Stimulated activated CD8-positive, alpha-beta memory T cell treated with anti-CD3 and anti-CD28 coated beads, Interleukin-12 subunit alpha, Interleukin-12 subunit beta, amount 100 ng/mL, for 1 hour (primary cell): ENCODE results near the gene VSTM2L.
"Not testable (repeated sequence)": the region's sequence is repeated elsewhere in the genome, so short reads cannot be mapped to it uniquely, and the experiment has no call there.

Source experiments
- DNase-seq: peaks from one replicate; pipeline ENCODE4 v3.0.0-alpha.2; 2020; ENCODE audit warnings: low read depth

Gene VSTM2L

GRCh38 chr20:37938181-37938750 lies 35.3 kb downstream of the VSTM2L start:
- no peak for DNase-seq

GRCh38 chr20:37938954-37939353 lies 36.0 kb downstream of the VSTM2L start:
- no peak for DNase-seq

- DNase-seq = no peak
Observed at GRCh38 chr20:37939701-37940560, 37.0 kb downstream of the VSTM2L start.

- no peak for DNase-seq
Observed at GRCh38 chr20:37940858-37941257, 37.9 kb downstream of the VSTM2L start.

- DNase-seq = no peak
Observed at GRCh38 chr20:37941332-37941731, 38.4 kb downstream of the VSTM2L start.

- DNase-seq = no peak
Observed at GRCh38 chr20:37941992-37942391, 39.1 kb downstream of the VSTM2L start.

GRCh38 chr20:37943033-37943432 lies 40.1 kb downstream of the VSTM2L start:
- DNase-seq = no peak

- DNase-seq = no peak
Observed at GRCh38 chr20:37943501-37944455, 40.9 kb downstream of the VSTM2L start.

- DNase-seq = no peak
Observed at GRCh38 chr20:37944456-37944981, 41.6 kb downstream of the VSTM2L start.

GRCh38 chr20:37945091-37945547 lies 42.2 kb downstream of the VSTM2L start:
- no peak for DNase-seq

- DNase-seq = no peak
Observed at GRCh38 chr20:37946946-37947345, 44.0 kb downstream of the VSTM2L start.

- no peak for DNase-seq
Observed at GRCh38 chr20:37947943-37948342, 45.0 kb downstream of the VSTM2L start.

- no peak for DNase-seq
Observed at GRCh38 chr20:37948956-37949355, 46.0 kb downstream of the VSTM2L start.

- no peak for DNase-seq
Observed at GRCh38 chr20:37954190-37954589, 51.3 kb downstream of the VSTM2L start.

GRCh38 chr20:37954626-37955025 lies 51.7 kb downstream of the VSTM2L start:
- DNase-seq = no peak

GRCh38 chr20:37955511-37955910 lies 52.6 kb downstream of the VSTM2L start:
- DNase-seq = no peak

- no peak for DNase-seq
Observed at GRCh38 chr20:37956107-37956585, 53.2 kb downstream of the VSTM2L start.

GRCh38 chr20:37958856-37959520 lies 56.1 kb downstream of the VSTM2L start:
- DNase-seq = no peak

- DNase-seq = no peak
Observed at GRCh38 chr20:37961066-37961465, 58.1 kb downstream of the VSTM2L start.

- not testable (repeated sequence) for DNase-seq
Observed at GRCh38 chr20:37963483-37963882, 60.6 kb downstream of the VSTM2L start.

- no peak for DNase-seq
Observed at GRCh38 chr20:37968841-37969401, 66.0 kb downstream of the VSTM2L start.
